T-helper 2 cell treated with Interferon-gamma antibody and Interleukin-4, amounts not matched to agents 5 μg/mL and 100 μg/mL, for 36 hours (primary cell): ENCODE measurements around the gene SMIM10L2A.
A peak's percentile ranks its signal among the peaks of the same experiment; 100 is the strongest.

Source experiments
- DNase-seq: peaks from one replicate; pipeline ENCODE4 v3.0.0; 2021; ENCODE audit warnings: low spot score
- H3K27ac Mint-ChIP-seq: one replicate; pipeline ENCODE4 v1.8.0; 2021; ENCODE audit warnings: mild to moderate bottlenecking, mixed read lengths
- H3K27me3 Mint-ChIP-seq: one replicate; pipeline ENCODE4 v1.8.0; 2021; ENCODE audit warnings: low read depth, mixed read lengths
- H3K36me3 Mint-ChIP-seq: one replicate; pipeline ENCODE4 v1.8.0; 2021; ENCODE audit warnings: low read depth, mixed read lengths
- H3K4me1 Mint-ChIP-seq: one replicate; pipeline ENCODE4 v1.8.0; 2021; ENCODE audit warnings: low read depth, mixed read lengths
- H3K4me3 Mint-ChIP-seq: one replicate; pipeline ENCODE4 v1.8.0; 2022; ENCODE audit warnings: mild to moderate bottlenecking, moderate library complexity, mixed read lengths
- H3K9me3 Mint-ChIP-seq: one replicate; pipeline ENCODE4 v1.8.0; 2021; ENCODE audit warnings: mixed read lengths

Gene SMIM10L2A

DNA sequence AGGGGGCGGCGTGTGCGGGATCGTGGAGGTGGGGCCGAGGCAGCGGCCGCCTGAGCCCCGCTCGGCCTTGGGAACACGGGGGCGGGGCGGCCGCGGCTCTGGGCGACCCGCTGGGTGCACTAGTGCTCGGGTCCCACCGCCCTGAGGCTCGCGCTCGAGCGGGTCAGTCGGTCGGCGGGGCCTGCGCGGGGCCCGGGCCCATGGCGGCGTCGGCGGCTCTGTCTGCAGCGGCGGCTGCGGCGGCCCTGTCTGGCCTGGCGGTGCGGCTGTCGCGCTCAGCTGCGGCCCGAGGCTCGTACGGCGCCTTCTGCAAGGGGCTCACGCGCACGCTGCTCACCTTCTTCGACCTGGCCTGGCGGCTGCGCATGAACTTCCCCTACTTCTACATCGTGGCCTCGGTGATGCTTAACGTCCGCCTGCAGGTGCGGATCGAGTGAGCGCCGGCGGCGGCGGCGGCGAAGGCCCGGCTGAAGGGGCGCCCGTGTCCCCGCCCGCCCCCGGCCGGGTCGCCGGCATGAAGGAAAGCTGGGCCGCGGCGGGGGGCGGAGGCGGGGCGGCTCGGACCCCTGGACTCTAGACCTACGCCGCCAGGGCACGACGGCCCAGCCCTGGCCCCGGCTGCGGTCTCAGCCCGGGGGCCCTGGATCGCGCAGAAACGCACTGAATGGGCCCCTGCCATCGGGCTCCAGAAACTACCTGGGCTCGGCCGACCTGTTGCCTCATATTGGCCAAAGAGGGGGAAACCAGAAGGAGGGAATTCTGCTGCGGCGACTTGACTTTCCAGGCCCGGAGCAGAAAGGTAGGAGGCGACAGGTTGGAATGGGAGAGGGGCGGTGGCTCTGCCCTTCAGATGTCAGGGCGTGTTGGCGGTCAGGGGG, at the start of gene SMIM10L2A:
SMIM10L2A (plus strand) TSS at position 13 of the 878 bp plus-strand sequence; CDS start at position 201, 188 bp downstream.
- no peak for DNase-seq
- Mint-ChIP-seq H3K9me3 (no peaks in the 10 kb centered on the region), H3K4me3 (peak within 1 kb of the TSS; percentile 69), H3K27me3 (peaks cover 25% of the 10 kb centered on the region), H3K36me3 (no peaks in the 10 kb centered on the region), H3K4me1 (peaks cover 3% of the 10 kb centered on the region), H3K27ac (no peak within 1 kb of the TSS)

DNA sequence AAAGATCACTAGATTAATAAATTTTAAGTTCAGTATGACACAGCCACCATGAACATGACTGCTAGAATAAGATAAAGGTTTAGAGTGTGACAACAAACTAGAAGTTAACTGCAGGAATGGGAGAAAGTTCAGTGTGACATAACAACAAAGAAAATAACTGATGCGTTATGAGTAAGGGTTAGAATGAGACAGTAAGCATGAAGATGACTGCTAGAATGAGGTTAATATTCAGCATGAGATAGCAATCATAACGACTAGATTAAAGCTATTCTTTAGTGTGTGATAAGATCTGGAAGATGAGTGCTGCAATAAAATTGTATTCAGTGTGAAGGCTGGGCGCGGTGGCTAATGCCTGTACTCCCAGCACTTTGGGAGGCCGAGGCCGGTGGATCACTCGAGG, 48.4 kb upstream of the SMIM10L2A start:
- no peak overlapping the region for H3K27ac Mint-ChIP-seq
- peaks cover 7% of the 10 kb centered on the region for H3K36me3 Mint-ChIP-seq
- H3K4me1 Mint-ChIP-seq = peaks cover 10% of the 10 kb centered on the region
- no peak for DNase-seq
- no peaks in the 10 kb centered on the region for H3K27me3 Mint-ChIP-seq
- H3K9me3 Mint-ChIP-seq = peaks cover 13% of the 10 kb centered on the region
- H3K4me3 Mint-ChIP-seq = no peak overlapping the region

DNA sequence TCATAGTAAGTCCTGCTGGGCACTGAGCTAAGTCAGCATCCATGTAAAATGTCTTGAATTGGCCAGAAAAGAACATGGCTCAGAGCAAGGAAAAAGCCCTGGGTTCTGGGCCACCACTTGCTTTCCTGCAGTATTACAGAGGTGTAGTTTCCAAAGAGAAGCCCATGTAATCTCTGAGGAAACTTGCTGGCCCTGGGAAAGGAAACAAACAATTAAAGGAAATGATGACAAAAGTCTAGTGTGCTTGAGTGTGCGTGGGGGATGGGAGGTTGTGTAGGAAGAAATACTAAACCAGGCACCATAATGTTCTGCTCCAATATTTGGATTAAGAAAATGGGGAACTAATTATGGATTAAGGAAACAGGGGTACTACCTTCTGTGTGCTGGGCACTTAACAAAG, 39.5 kb upstream of the SMIM10L2A start:
- no peak for DNase-seq
- Mint-ChIP-seq H3K4me1 (peaks cover 38% of the 10 kb centered on the region), H3K36me3 (peaks cover 10% of the 10 kb centered on the region), H3K9me3 (peaks cover 5% of the 10 kb centered on the region), H3K27ac (peak overlapping the region; percentile 90), H3K27me3 (no peaks in the 10 kb centered on the region), H3K4me3 (peak overlapping the region; percentile 73)

DNA sequence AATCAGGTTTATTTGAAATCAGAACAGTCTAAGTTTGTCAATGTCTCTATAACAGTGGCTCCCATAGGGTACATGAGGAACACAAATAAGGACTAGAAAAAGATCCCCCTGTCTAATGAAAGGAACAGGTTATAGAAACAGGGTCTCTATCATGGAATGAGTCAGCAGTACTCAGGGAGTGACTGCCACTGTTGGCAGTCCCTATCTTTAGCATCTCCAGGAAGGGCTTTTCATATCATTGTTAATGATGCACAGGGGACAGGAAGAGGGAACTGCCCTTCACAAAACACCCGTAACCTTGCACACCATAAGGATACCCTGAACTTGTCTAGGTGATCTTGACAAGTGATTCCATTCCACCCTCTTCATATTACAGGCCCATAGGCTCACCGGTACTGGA, 38.5 kb upstream of the SMIM10L2A start:
- Mint-ChIP-seq H3K4me3 (peak overlapping the region; percentile 73), H3K27me3 (no peaks in the 10 kb centered on the region), H3K4me1 (peaks cover 38% of the 10 kb centered on the region), H3K36me3 (peaks cover 10% of the 10 kb centered on the region), H3K27ac (peak overlapping the region; percentile 90), H3K9me3 (peaks cover 5% of the 10 kb centered on the region)
- DNase-seq = no peak

DNA sequence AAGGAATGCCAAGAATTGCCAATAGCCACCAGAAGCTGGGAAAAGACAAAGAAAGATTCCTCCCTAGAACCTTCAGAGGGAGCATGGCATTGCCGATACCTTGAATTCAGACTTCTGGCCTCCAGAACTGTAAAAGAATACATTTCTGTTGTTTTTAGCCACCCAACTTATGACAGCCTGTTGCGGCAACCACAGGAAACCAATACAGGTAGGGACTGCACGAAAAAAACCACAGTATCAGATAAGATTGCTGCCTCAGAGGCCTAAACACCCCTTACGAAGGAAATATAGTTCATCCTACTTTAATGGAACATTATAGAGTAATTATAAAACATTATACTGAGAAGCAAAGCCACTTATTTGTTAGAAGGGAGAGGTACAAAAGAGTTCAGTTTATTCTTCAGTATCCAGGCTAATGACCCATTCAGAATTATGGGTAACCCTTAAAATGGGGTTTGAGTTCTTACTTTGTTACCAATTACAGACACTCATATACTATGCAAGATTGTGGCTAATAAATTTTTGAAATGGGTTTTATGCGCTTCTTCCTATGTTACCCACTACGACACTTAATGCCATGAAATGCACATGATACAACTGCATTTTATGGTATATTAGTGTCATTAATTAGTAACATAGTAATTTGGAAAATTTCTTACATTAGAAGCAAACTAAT, 37.4 kb upstream of the SMIM10L2A start:
- peaks cover 12% of the 10 kb centered on the region for H3K36me3 Mint-ChIP-seq
- H3K4me1 Mint-ChIP-seq = peaks cover 40% of the 10 kb centered on the region
- no peaks in the 10 kb centered on the region for H3K27me3 Mint-ChIP-seq
- peaks cover 5% of the 10 kb centered on the region for H3K9me3 Mint-ChIP-seq
- peak; percentile 51 for DNase-seq
- peak overlapping the region; percentile 73 for H3K4me3 Mint-ChIP-seq
- H3K27ac Mint-ChIP-seq = peak overlapping the region; percentile 90

DNA sequence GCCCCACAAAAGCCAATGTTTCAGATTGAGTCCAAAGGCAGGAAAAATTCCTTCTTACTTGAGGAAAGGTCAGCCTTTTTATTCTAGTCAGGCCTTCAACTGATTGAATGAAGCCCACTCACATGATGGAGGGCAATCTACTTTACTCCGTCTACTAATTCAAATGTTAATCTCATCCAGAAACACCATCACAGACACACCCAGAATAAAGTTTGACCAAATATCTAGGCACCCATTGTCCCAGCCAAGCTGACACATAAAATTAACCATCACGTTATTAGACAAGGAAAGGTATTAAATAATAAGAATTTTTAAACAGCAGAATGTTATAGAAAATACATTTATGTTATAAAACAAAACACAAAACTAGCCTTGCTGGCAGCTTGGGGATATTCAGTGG, 32.9 kb upstream of the SMIM10L2A start:
- no peaks in the 10 kb centered on the region for H3K9me3 Mint-ChIP-seq
- no peaks in the 10 kb centered on the region for H3K27me3 Mint-ChIP-seq
- H3K4me1 Mint-ChIP-seq = peaks cover 18% of the 10 kb centered on the region
- no peak overlapping the region for H3K4me3 Mint-ChIP-seq
- peaks cover 2% of the 10 kb centered on the region for H3K36me3 Mint-ChIP-seq
- DNase-seq = no peak
- no peak overlapping the region for H3K27ac Mint-ChIP-seq

DNA sequence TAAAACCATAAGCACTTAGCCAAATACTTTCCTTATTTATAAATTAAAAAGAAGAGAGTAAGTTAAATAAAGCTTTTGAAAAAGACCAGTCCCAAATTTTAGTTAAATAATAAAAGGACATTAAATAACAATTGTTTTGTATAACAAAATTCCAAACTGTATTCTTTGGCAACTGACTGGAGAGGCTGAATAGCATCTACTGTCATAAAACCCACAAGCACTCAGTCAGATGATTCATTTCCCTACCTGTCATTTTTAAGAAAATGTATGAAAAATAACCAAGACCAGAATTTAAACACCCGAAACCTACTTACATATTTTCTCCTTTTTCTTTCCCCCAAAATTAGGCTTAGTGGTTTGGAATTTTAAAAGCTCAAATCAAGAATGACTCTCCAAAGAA, 32.5 kb upstream of the SMIM10L2A start:
- no peak overlapping the region for H3K4me3 Mint-ChIP-seq
- peaks cover 2% of the 10 kb centered on the region for H3K36me3 Mint-ChIP-seq
- no peak overlapping the region for H3K27ac Mint-ChIP-seq
- H3K27me3 Mint-ChIP-seq = no peaks in the 10 kb centered on the region
- no peaks in the 10 kb centered on the region for H3K9me3 Mint-ChIP-seq
- H3K4me1 Mint-ChIP-seq = peaks cover 14% of the 10 kb centered on the region
- no peak for DNase-seq

DNA sequence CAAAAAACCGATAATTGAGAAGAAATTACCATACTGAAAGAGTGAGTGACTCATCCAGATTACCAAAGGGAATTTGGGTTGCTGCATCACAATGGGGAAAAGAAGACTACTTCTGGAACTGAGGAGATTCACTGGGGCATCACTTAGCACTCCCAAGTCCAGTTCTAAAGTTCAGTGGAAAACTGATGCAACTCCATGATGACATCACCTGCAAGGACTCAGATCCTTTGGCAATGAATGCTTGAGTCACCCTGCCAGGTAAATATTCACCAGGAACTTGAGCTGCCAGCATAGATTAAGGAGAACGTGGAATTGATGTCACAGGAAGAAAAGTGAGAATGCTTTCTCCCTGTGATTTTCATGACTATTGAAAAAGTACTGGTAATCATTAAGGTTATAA, 32.0 kb upstream of the SMIM10L2A start:
- Mint-ChIP-seq H3K9me3 (no peaks in the 10 kb centered on the region), H3K36me3 (peaks cover 2% of the 10 kb centered on the region), H3K27ac (no peak overlapping the region), H3K27me3 (no peaks in the 10 kb centered on the region), H3K4me1 (peaks cover 13% of the 10 kb centered on the region), H3K4me3 (no peak overlapping the region)
- DNase-seq = no peak

DNA sequence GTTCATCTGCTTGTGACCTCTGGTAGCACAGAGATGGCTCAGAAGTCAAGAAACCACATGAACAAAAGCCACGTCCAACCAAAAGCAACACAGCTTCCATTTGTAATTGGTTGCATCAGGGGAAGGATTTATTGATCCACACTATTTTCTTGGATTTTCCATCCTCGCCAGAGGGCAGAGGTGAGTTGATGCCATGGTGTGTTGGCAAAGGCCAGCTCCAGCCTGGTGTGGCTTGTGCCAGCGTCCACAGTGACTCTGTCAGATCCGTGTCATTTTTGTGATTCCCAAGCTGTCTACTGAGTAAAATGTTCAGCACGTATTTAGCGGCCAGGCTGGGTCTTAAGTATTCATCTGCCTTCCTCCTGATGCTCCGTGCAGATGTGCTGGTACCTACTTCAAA, 30.0 kb upstream of the SMIM10L2A start:
- Mint-ChIP-seq H3K27ac (no peak overlapping the region), H3K4me1 (peaks cover 5% of the 10 kb centered on the region), H3K27me3 (no peaks in the 10 kb centered on the region), H3K36me3 (peaks cover 2% of the 10 kb centered on the region), H3K9me3 (no peaks in the 10 kb centered on the region), H3K4me3 (no peak overlapping the region)
- no peak for DNase-seq

DNA sequence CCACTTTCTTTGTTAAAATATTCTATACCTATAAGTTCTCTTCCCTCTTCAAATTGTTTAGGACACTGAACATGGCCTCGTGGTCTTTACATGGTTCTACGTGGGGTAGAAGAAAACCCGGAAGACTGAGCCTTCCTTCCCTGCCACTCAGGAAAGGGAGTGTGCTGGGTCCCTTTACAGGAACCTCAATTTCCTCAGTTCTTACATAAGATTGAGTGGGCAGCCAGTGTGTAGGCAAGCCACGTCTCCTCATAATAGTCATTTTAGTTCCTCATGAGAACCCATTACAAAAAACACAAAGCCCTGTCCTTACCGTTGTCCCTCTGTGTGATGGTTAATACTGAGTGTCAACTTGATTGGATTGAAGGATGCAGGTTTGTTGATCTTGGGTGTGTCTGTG, 28.7 kb upstream of the SMIM10L2A start:
- H3K4me1 Mint-ChIP-seq = peaks cover 5% of the 10 kb centered on the region

DNA sequence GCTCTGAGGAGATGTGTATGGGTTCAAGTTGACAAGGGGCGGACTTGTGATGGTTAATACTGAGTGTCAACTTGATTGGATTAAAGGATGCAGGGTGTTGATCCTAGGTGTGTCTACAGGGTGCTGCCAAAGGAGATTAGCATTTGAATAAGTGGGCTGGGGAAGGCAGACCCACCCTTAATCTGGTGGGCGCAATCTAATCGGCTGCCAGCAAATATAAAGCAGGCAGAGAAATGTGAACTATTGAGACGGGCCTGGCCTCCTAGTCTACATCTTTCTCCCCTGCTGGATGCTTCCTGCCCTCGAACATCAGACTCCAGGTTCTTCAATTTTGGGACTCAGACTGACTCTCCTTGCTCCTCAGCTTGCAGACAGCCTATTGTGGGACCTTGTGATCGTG, 26.7 kb upstream of the SMIM10L2A start:
- no peaks in the 10 kb centered on the region for H3K27me3 Mint-ChIP-seq
- H3K27ac Mint-ChIP-seq = no peak overlapping the region

More for the DNA sequence above, 28.7 kb upstream of the SMIM10L2A start:
- no peak for DNase-seq
- no peak overlapping the region for H3K4me3 Mint-ChIP-seq
- H3K9me3 Mint-ChIP-seq = no peaks in the 10 kb centered on the region
- peaks cover 2% of the 10 kb centered on the region for H3K36me3 Mint-ChIP-seq
- H3K27me3 Mint-ChIP-seq = no peaks in the 10 kb centered on the region
- H3K27ac Mint-ChIP-seq = no peak overlapping the region

DNA sequence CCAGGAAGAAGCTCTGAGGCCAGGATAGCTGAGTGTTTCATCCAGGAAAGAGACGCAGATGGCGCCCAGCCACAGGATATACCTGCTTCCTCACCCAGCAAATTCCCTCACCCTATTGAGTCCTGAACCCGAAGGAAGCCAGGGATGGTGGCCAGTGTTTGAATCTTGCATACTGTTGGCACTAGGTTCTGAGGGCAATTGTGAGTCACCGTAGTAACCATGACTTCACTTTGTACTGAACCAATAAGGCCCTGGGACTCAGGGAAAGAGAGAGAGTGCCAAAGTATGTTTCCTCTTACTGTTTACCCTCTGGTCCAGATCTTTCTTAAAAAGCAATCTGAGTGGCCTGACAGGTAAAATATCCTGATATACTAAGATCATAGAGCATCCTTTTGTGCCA, 25.6 kb upstream of the SMIM10L2A start:
- H3K27ac Mint-ChIP-seq = no peak overlapping the region
- H3K4me1 Mint-ChIP-seq = no peaks in the 10 kb centered on the region
- H3K9me3 Mint-ChIP-seq = no peaks in the 10 kb centered on the region
- H3K27me3 Mint-ChIP-seq = no peaks in the 10 kb centered on the region
- no peak for DNase-seq
- no peaks in the 10 kb centered on the region for H3K36me3 Mint-ChIP-seq
- no peak overlapping the region for H3K4me3 Mint-ChIP-seq

More for the DNA sequence above, 26.7 kb upstream of the SMIM10L2A start:
- Mint-ChIP-seq H3K9me3 (no peaks in the 10 kb centered on the region), H3K4me3 (no peak overlapping the region), H3K4me1 (peaks cover under 1% of the 10 kb centered on the region), H3K36me3 (no peaks in the 10 kb centered on the region)
- DNase-seq = no peak

DNA sequence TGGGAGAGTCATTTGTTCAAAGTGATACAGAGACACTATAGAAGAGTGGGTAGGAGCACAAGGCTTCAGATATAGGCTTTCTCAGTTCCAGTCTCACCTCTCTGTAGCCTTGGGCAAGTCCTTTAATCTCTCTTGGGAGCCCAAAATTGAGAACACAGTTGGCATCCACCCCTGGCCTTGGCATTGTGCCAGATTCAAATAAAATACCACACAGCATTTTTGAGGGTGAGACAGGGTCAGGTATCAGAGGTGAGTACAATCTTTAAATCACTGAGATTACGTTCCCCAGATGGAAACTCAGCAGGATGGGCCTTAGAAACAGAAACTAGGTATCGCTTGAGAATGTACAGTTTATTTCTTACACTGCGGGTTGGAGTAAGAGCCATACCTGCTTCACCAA, 25.2 kb upstream of the SMIM10L2A start:
- H3K9me3 Mint-ChIP-seq = no peaks in the 10 kb centered on the region
- H3K4me1 Mint-ChIP-seq = no peaks in the 10 kb centered on the region
- H3K36me3 Mint-ChIP-seq = no peaks in the 10 kb centered on the region
- H3K27ac Mint-ChIP-seq = no peak overlapping the region
- no peak overlapping the region for H3K4me3 Mint-ChIP-seq
- DNase-seq = no peak
- no peaks in the 10 kb centered on the region for H3K27me3 Mint-ChIP-seq

DNA sequence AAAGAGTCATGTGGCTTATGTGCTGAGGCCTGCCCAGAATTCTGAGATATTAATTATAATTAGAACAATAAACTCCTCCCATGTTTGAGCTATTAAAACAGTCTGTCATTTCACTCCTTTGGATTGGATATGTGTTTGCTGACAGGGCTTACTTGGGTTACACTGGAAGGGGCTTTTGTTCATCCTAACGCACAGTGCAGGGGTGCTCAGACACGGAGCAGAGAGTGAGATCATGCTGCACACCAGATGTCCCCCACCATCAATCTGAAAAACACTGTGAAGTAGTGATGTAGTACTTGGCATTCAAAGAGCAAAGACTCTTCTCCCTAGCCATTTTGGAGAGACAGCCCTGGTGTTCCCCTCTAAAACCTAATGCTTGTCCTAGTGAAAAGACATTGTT, 24.1 kb upstream of the SMIM10L2A start:
- Mint-ChIP-seq H3K27ac (no peak overlapping the region), H3K27me3 (no peaks in the 10 kb centered on the region), H3K36me3 (no peaks in the 10 kb centered on the region), H3K4me3 (no peak overlapping the region), H3K4me1 (peaks cover 5% of the 10 kb centered on the region), H3K9me3 (no peaks in the 10 kb centered on the region)
- no peak for DNase-seq
